GM06990 (cell line): ENCODE data around the gene ALOX5.

Experiments used
- DNase-seq: peaks from one replicate; pipeline ENCODE4 v3.0.0-alpha.2; 2011; ENCODE audit not compliant: insufficient read length; ENCODE audit errors: extremely low read depth
- H3K27me3 ChIP-seq: replicated peaks from 2 replicates; pipeline ENCODE4 v1.6.0; 2011; ENCODE audit warnings: low read length; ENCODE audit not compliant: control insufficient read depth, insufficient read depth
- H3K36me3 ChIP-seq: 2 replicates; pipeline ENCODE4 v1.5.1; 2011; ENCODE audit warnings: low read length; ENCODE audit not compliant: control insufficient read depth, insufficient read depth
- H3K4me3 ChIP-seq: replicated peaks from 2 replicates; pipeline ENCODE4 v1.5.1; 2011; ENCODE audit warnings: low read depth, mild to moderate bottlenecking, control low read depth, low read length
- TF ChIP-seq, protein P1 (sequence below): IDR thresholded peaks from 2 replicates; pipeline ENCODE4 v1.5.1; 2011; ENCODE audit warnings: low read length, control low read depth, mild to moderate bottlenecking, inconsistent platforms; ENCODE audit not compliant: insufficient read depth, poor library complexity, severe bottlenecking

ALOX5 gene

DNA sequence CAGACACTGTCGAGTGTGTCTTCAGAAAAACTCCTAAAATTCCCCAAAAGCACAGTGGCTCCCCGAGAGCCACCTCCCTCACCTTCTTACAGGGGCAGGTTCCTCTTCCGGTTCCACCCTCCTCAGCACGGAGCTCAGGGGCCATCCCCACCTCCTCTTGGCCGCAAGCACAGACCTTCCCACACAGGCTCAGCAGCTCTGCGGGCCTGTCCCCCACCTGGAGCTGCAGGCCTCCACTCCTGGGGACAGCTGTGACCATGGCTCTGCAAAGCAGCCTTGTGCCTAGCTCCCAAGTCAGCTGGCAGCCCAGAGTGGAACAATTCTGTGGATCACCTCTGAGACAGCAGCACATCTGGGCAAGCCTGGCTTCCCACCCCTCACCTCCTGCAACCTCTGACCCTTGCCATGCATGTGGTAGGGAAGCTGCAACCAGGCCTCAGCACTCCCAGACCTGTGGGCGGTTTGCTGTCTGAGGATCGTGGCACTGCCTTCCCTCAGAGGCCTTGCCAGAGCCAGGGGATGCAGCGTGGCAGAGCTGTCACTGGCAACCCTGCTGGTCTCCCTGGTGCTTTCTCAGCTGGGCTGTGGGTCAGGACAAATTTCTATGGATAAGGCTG, 79.7 kb downstream of the ALOX5 start:
- Histone ChIP-seq H3K36me3 (peaks cover 6% of the 10 kb centered on the region; the same call in 1 of the 2 replicates), H3K27me3 (no peaks in the 10 kb centered on the region), H3K4me3 (no peak overlapping the region)
- no peak for DNase-seq
- TF ChIP-seq, protein P1, sequence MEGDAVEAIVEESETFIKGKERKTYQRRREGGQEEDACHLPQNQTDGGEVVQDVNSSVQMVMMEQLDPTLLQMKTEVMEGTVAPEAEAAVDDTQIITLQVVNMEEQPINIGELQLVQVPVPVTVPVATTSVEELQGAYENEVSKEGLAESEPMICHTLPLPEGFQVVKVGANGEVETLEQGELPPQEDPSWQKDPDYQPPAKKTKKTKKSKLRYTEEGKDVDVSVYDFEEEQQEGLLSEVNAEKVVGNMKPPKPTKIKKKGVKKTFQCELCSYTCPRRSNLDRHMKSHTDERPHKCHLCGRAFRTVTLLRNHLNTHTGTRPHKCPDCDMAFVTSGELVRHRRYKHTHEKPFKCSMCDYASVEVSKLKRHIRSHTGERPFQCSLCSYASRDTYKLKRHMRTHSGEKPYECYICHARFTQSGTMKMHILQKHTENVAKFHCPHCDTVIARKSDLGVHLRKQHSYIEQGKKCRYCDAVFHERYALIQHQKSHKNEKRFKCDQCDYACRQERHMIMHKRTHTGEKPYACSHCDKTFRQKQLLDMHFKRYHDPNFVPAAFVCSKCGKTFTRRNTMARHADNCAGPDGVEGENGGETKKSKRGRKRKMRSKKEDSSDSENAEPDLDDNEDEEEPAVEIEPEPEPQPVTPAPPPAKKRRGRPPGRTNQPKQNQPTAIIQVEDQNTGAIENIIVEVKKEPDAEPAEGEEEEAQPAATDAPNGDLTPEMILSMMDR: no peak

DNA sequence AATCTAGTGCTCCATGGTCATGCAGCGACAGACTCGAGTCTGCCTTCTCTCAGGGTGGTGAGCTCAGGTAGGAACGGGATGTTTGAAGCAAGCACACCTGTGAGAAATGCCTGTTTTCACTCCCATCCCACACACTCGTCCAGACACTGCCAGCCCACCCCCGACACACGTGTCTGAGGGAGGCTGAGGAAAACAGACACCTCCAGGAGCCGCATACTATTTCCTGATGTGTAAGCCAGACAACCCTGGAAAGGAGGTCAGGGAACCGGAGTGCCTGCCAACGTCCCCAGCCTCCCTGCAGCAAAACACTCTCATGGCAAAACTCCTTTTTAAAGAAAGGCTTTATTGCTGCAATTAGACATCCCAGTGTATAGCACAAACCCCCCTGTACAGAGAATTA, 80.2 kb downstream of the ALOX5 start:
- Histone ChIP-seq H3K4me3 (no peak overlapping the region), H3K36me3 (peaks cover 8% of the 10 kb centered on the region), H3K27me3 (no peaks in the 10 kb centered on the region)
- TF ChIP-seq, protein P1: no peak
- no peak for DNase-seq

DNA sequence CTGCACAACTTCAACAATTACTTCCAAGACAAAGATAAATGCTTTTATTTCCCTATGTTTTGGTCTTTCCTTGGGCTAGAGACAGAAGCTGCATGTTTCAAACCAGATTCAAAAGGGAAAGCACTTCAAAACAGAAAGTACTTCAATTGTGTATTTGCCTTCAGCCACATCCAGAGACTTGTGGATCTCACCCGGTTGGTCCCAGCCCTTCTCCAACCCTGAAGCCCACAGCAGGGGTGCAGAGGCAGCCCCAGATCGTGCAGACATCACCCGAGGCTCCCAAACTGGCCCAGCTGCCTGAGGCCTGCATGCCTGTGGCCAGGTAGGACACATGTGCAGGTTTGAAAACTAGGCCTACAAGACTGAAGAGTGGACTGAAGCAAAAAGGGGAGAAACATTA, 80.8 kb downstream of the ALOX5 start:
- DNase-seq: no peak
- H3K27me3 ChIP-seq: no peaks in the 10 kb centered on the region
- peaks cover 8% of the 10 kb centered on the region for H3K36me3 ChIP-seq
- TF ChIP-seq, protein P1: no peak
- no peak overlapping the region for H3K4me3 ChIP-seq

DNA sequence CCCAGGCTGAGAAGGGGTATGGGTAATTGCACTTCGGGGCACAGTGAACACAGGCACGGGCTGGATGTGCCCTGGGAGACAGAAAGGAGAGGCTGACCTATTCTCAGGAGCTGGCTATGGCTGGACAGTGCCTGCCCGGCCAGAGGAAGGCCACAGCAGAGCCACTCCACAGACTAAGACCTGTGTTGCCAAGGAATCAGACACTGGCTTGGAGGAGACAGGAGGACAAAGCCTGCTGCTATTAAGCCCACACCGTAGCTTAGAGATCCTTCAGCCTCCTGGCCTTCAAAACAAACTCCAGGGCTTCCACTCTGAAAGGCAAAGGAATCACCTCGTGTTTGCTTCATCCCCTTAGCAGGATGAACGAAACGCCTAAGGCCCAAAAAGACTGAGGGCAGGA, 82.2 kb downstream of the ALOX5 start:
- TF ChIP-seq, protein P1: no peak
- peaks cover 8% of the 10 kb centered on the region for H3K36me3 ChIP-seq
- DNase-seq: no peak
- no peak overlapping the region for H3K4me3 ChIP-seq
- H3K27me3 ChIP-seq: no peaks in the 10 kb centered on the region

DNA sequence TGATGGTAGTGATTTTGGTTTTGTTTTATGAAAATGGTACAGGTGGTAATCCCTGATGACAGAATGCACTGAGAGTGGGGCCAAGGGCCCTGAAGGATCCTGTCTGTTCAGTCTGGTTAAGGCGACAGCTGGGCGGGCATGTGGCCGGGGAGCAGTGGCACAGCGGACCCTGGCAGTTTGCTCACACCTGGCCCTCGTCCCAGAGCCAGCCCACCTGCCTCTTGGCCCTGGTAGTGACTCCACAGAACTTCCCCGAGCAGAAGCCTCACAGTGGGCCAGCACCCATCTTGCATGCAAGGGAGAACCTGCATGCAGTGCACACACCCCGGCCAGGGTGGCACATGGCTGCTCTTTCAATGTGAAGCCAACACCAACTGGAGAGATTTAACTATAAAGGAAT, 82.8 kb downstream of the ALOX5 start:
- H3K4me3 ChIP-seq: no peak overlapping the region
- H3K36me3 ChIP-seq: peaks cover 8% of the 10 kb centered on the region
- DNase-seq: no peak
- TF ChIP-seq, protein P1: no peak
- no peaks in the 10 kb centered on the region for H3K27me3 ChIP-seq

DNA sequence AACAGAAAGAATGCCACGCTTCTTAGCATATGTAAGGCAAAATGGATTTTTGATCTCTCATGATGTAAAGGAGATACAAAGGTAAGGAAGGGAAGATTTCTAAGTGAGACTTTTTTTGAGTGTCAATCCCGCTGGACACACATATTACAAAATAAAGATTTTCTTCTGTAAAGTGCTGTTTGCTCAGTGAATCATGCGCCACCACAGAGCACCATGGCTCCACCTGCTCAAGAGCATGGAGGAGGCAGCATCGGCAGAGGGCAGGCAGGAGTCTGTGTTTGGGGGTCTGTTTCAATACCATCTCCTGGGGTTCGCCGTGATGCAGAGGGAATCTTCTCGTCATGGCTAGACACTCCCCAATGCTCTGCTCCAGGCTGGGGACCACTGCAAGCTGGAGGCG, 83.5 kb downstream of the ALOX5 start:
- DNase-seq: no peak
- peaks cover 8% of the 10 kb centered on the region for H3K36me3 ChIP-seq
- TF ChIP-seq, protein P1: no peak
- no peaks in the 10 kb centered on the region for H3K27me3 ChIP-seq
- no peak overlapping the region for H3K4me3 ChIP-seq
